HCT116 (cell line): ENCODE data around the gene IER3IP1. TPM values are rescaled to one million over a fixed set of nuclear protein-coding genes. Genes with fewer than 3 reads are reported as not detected.

Experiments
- ATAC-seq: fragments of 200-7000 bp; cut with Tn5 transposase; 2 replicates; pipeline ENCODE4 v1.9.1; 2020; ENCODE audit warnings: mild to moderate bottlenecking, moderate library complexity
- BruUV-seq: library from RNA; stranded (reverse); fragments of 400-500 nt; replicated peaks from 2 replicates; lab custom pipeline; 2021; lab: Mats Ljungman, UMichigan
- CTCF ChIA-PET: fragments of 300-600 bp; sonication (Branson Sonifier 250); formaldehyde crosslinking; loops from one replicate; lab custom pipeline; 2021; ENCODE audit warnings: antibody characterized with exemption; lab: Charles Lee
- POLR2A ChIA-PET: fragments of 300-600, 350-600 bp; sonication (Branson Sonifier 250); formaldehyde crosslinking; loops from one replicate; lab custom pipeline; 2021; ENCODE audit warnings: antibody characterized with exemption; lab: Charles Lee
- RAD21 ChIA-PET, 2 experiments: fragments of 300-600 bp; sonication (Branson Sonifier 250); formaldehyde crosslinking; loops; one replicate each; lab custom pipeline; 2023; ENCODE audit warnings: low total read pairs in 2 of 2; ENCODE audit not compliant: uncharacterized antibody in 2 of 2, unreplicated experiment in 2 of 2, low non-redundant PET in 1 of 2; lab: Charles Lee
- DNase-seq: peaks from one replicate; pipeline ENCODE4 v3.0.0-alpha.2; 2010; ENCODE audit warnings: low read depth, low spot score
- H2AFZ ChIP-seq: fragments of 200-600 bp; shearing (Covaris generic), sonication (generic); 2 replicates; pipeline ENCODE4 v1.6.1; 2017; ENCODE audit warnings: low read depth, mixed run types, mixed read lengths, antibody characterized with exemption, low read length; ENCODE audit not compliant: poor library complexity, severe bottlenecking
- H3K27ac ChIP-seq: 2 replicates; pipeline ENCODE4 v1.5.1; 2012; ENCODE audit warnings: low read depth, low read length
- H3K27me3 ChIP-seq: fragments of 200-600 bp; sonication (generic); 2 replicates; pipeline ENCODE4 v1.6.1; 2016; ENCODE audit warnings: mixed run types, low read length, mixed read lengths; ENCODE audit not compliant: insufficient read depth
- H3K36me3 ChIP-seq, 2 experiments: fragments of 200-500 bp in 1 of 2; fragments of 200-600 bp in 1 of 2; sonication (Bioruptor generic) in 1 of 2; sonication (generic) in 1 of 2; 2 replicates each; pipeline versions ENCODE4 v1.5.1 to v1.6.1; 2014 to 2016; ENCODE audit warnings: low read length in 2 of 2, inconsistent platforms in 1 of 2, mixed read lengths in 1 of 2, mixed run types in 1 of 2; ENCODE audit not compliant: insufficient read depth in 2 of 2, control insufficient read depth in 1 of 2
- H3K4me1 ChIP-seq, 2 experiments: fragments of 200-600 bp in 1 of 2; sonication (generic) in 1 of 2; 2 replicates each; pipeline versions ENCODE4 v1.5.1 to v1.6.1; 2012 to 2017; ENCODE audit warnings: low read length in 2 of 2, inconsistent platforms in 1 of 2, mild to moderate bottlenecking in 1 of 2, mixed read lengths in 1 of 2, mixed run types in 1 of 2, moderate library complexity in 1 of 2; ENCODE audit not compliant: insufficient read depth in 2 of 2, control insufficient read depth in 1 of 2
- H3K4me2 ChIP-seq: fragments of 200-600 bp; sonication (generic); 2 replicates; pipeline ENCODE4 v1.6.1; 2017; ENCODE audit warnings: mixed run types, low read length, mixed read lengths
- H3K4me3 ChIP-seq, 2 experiments: fragments of 200-600 bp in 1 of 2; sonication (generic) in 1 of 2; replicated peaks in 1 of 2; 2 replicates each; pipeline ENCODE4 v1.5.1; 2011 to 2016; ENCODE audit warnings: low read length in 2 of 2, control low read depth in 1 of 2, low read depth in 1 of 2, mild to moderate bottlenecking in 1 of 2, mixed read lengths in 1 of 2, mixed run types in 1 of 2
- H3K79me2 ChIP-seq: fragments of 200-600 bp; sonication (generic); 2 replicates; pipeline ENCODE4 v1.6.1; 2017; ENCODE audit warnings: mild to moderate bottlenecking, mixed run types, low read length, moderate library complexity, mixed read lengths; ENCODE audit not compliant: insufficient read depth
- H3K9ac ChIP-seq: fragments of 200-600 bp; sonication (generic); 2 replicates; pipeline ENCODE4 v1.6.1; 2016; ENCODE audit warnings: low read length, mixed read lengths
- H3K9me2 ChIP-seq: fragments of 200-600 bp; sonication (generic), shearing (Covaris generic); 2 replicates; pipeline ENCODE4 v1.6.1; 2017; ENCODE audit warnings: mixed run types, mild to moderate bottlenecking, moderate library complexity; ENCODE audit not compliant: insufficient read depth
- H3K9me3 ChIP-seq, 2 experiments: fragments of 200-500 bp in 1 of 2; fragments of 200-600 bp in 1 of 2; sonication (Bioruptor generic) in 1 of 2; sonication (generic) in 1 of 2; 2 replicates each; pipeline ENCODE4 v1.6.1; 2014 to 2017; ENCODE audit warnings: low read length in 2 of 2, mixed read lengths in 2 of 2, inconsistent platforms in 1 of 2, low read depth in 1 of 2, mild to moderate bottlenecking in 1 of 2, mixed run types in 1 of 2, moderate library complexity in 1 of 2; ENCODE audit not compliant: control insufficient read depth in 1 of 2, insufficient read depth in 1 of 2
- H4K20me1 ChIP-seq: fragments of 200-600 bp; sonication (generic), shearing (Covaris generic); 2 replicates; pipeline ENCODE4 v1.6.1; 2017; ENCODE audit warnings: mixed run types, mild to moderate bottlenecking, moderate library complexity; ENCODE audit not compliant: insufficient read depth
- CEBPB ChIP-seq: IDR thresholded peaks from 2 replicates; pipeline ENCODE4 v1.6.1; 2012; ENCODE audit warnings: low read depth
- EGR1 ChIP-seq: IDR thresholded peaks from 2 replicates; pipeline ENCODE4 v1.6.1; 2012; ENCODE audit warnings: low read depth
- ELF1 ChIP-seq: IDR thresholded peaks from 2 replicates; pipeline ENCODE4 v1.6.1; 2012; ENCODE audit warnings: low read depth, borderline replicate concordance
- EZH2phosphoT487 ChIP-seq: fragments of 200-600 bp; IDR thresholded peaks from 2 replicates; pipeline ENCODE4 v1.6.1; 2018; ENCODE audit warnings: antibody characterized with exemption, borderline replicate concordance
- FOSL1 ChIP-seq: IDR thresholded peaks from 2 replicates; pipeline ENCODE4 v1.6.1; 2012; ENCODE audit warnings: low read depth
- JUND ChIP-seq: IDR thresholded peaks from 2 replicates; pipeline ENCODE4 v1.6.1; 2012
- POLR2AphosphoS5 ChIP-seq: IDR thresholded peaks from 2 replicates; pipeline ENCODE4 v1.6.1; 2011; ENCODE audit warnings: mild to moderate bottlenecking, low read depth, low read length, moderate library complexity
- RAD21 ChIP-seq: IDR thresholded peaks from 2 replicates; pipeline ENCODE4 v1.6.1; 2012; ENCODE audit warnings: low read depth, mild to moderate bottlenecking
- SP1 ChIP-seq: IDR thresholded peaks from 2 replicates; pipeline ENCODE4 v1.6.1; 2012; ENCODE audit warnings: low read depth
- TCF7L2 ChIP-seq: IDR thresholded peaks from 2 replicates; pipeline ENCODE4 v1.7.0; 2011; ENCODE audit warnings: borderline replicate concordance, inconsistent platforms; ENCODE audit not compliant: insufficient read depth, insufficient read length; ENCODE audit errors: extremely low read depth
- YY1 ChIP-seq: IDR thresholded peaks from 2 replicates; pipeline ENCODE4 v1.6.1; 2011; ENCODE audit warnings: low read length, low read depth, moderate library complexity, mild to moderate bottlenecking; ENCODE audit not compliant: insufficient replicate concordance; ENCODE audit errors: extremely low read depth
- ZNF274 ChIP-seq: fragments of 200-500 bp; sonication (Bioruptor generic); IDR thresholded peaks from 2 replicates; pipeline ENCODE4 v1.6.1; 2014; ENCODE audit warnings: mild to moderate bottlenecking, low read depth, low read length, inconsistent platforms
- intact Hi-C: fragments of 100-400 bp; cut with micrococcal nuclease; formaldehyde crosslinking; loops from 2 replicates; pipeline ENCODE4 v1.10.0; 2022
- total RNA-seq: library from RNA; stranded (reverse); gene quantifications from one replicate; pipeline ENCODE4 v1.2.1, GENCODE V29; 2021; ENCODE audit not compliant: unreplicated experiment
- TF ChIP-seq, protein P1 (sequence below), 3 experiments: fragments of 200-600 bp in 1 of 3; sonication (generic) in 1 of 3; IDR thresholded peaks in 2 of 3; conservative IDR thresholded peaks in 1 of 3; 2 replicates each; pipeline ENCODE4 v1.5.1; 2012 to 2017; ENCODE audit warnings: low read depth in 2 of 3, low read length in 2 of 3, antibody characterized with exemption in 1 of 3, borderline replicate concordance in 1 of 3, control low read depth in 1 of 3, mild to moderate bottlenecking in 1 of 3, mixed read lengths in 1 of 3, mixed run types in 1 of 3, moderate library complexity in 1 of 3; ENCODE audit not compliant: insufficient read depth in 1 of 3

IER3IP1 gene
- total RNA-seq, 1 experiment from 2014 or later = 12.0 TPM

DNA sequence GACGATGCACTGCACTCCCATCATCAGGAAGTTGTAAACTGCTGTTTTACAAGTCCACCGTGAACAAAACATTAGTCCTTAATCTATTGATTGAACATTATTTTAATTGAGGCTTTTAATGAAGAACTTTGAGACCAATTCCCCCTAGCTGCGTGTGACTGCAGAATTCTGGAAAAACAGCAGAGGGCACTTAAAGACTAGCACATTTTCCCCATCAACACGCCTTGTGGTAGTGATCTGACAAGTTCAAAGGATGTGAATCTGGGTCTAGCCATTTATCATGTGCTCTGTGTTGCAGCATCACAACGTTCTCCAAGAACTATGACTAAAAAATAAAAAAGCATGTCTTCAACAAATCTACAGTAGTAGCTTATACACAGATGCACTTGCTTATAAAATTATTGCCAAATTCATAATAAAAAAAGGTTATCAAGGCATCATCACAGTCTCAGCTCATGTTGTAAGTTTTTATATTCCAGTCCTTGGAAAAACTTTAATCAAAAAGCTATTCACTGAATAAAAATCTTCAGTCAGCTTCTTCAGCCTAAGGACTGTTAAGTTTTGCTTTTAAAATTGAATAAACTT lies 39.5 kb upstream of the IER3IP1 start:
- H3K4me1 ChIP-seq = no peaks in the 10 kb centered on the region
- peak; percentile 55 for DNase-seq
- H3K9ac ChIP-seq = no peak overlapping the region
- no peaks in the 10 kb centered on the region for H3K9me2 ChIP-seq
- H4K20me1 ChIP-seq = no peaks in the 10 kb centered on the region
- peaks cover 90% of the 10 kb centered on the region for H3K27me3 ChIP-seq
- H3K9me3 ChIP-seq = no peaks in the 10 kb centered on the region
- ChIA-PET CTCF (interaction anchor here (0.6 to 3.5 kb wide), 16 partner anchors 9 to 541 kb away, joined by 3 to 20 read pairs (median 5); no protein-coding TSS in a partner anchor), POLR2A (no interaction called here), RAD21 (interaction anchor here in 1 of 2 experiments (0.6 kb wide), 1 partner anchor 518 kb away, joined by 3 read pairs; no protein-coding TSS in a partner anchor)
- no TSS peak for BruUV-seq
- no peak overlapping the region for H3K27ac ChIP-seq
- intact Hi-C loops = loop anchor here (1.0 to 10.0 kb wide), 5 partner anchors 68 to 809 kb away; no protein-coding TSS in a partner anchor
- ATAC-seq = peak; percentile 92
- no peak overlapping the region for H3K4me2 ChIP-seq
- peak; percentile 81 for TF ChIP-seq RAD21
- TF ChIP-seq, protein P1, sequence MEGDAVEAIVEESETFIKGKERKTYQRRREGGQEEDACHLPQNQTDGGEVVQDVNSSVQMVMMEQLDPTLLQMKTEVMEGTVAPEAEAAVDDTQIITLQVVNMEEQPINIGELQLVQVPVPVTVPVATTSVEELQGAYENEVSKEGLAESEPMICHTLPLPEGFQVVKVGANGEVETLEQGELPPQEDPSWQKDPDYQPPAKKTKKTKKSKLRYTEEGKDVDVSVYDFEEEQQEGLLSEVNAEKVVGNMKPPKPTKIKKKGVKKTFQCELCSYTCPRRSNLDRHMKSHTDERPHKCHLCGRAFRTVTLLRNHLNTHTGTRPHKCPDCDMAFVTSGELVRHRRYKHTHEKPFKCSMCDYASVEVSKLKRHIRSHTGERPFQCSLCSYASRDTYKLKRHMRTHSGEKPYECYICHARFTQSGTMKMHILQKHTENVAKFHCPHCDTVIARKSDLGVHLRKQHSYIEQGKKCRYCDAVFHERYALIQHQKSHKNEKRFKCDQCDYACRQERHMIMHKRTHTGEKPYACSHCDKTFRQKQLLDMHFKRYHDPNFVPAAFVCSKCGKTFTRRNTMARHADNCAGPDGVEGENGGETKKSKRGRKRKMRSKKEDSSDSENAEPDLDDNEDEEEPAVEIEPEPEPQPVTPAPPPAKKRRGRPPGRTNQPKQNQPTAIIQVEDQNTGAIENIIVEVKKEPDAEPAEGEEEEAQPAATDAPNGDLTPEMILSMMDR (IDR thresholded peaks at IDR 0.05 in 2 of 3, conservative IDR thresholded peaks at IDR 0.05 in 1 of 3; ENCODE audit: borderline replicate concordance in 1 of 3, insufficient read depth in 1 of 3, low read depth in 2 of 3, low read length in 2 of 3) = peak; percentile 65 to 85 (median 78)
- TF ChIP-seq SP1 = no peak
- TF ChIP-seq TCF7L2 = peak; percentile 57
- TF ChIP-seq EGR1 = no peak
- no peaks in the 10 kb centered on the region for H3K79me2 ChIP-seq
- no peak overlapping the region for H3K4me3 ChIP-seq
- no peak overlapping the region for H2AFZ ChIP-seq
- no peaks in the 10 kb centered on the region for H3K36me3 ChIP-seq

DNA sequence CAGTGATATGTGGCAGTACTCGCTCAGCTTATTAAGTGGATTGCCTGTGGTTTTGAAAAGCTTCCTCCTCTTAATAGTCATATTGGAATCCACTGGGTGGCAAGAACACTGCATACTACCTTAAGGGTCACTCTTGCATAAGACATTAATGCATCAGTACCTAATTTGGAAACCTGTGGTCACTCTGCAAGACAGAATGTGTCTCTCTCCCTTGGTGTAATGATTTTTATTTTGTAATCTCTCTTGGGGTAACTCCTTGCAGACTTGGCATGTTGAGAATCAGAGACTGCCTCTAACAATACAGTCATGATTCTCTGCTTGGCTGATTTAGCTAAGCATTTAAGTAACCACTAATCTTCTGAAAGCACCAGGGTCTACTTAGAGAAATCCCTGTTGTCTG lies 33.0 kb upstream of the IER3IP1 start:
- Histone ChIP-seq H3K27ac (no peak overlapping the region), H3K9me2 (no peaks in the 10 kb centered on the region), H3K9me3 (no peaks in the 10 kb centered on the region), H4K20me1 (no peaks in the 10 kb centered on the region), H3K4me3 (no peak overlapping the region), H3K36me3 (no peaks in the 10 kb centered on the region), H2AFZ (no peak overlapping the region), H3K27me3 (peaks cover 73% of the 10 kb centered on the region), H3K4me2 (no peak overlapping the region), H3K4me1 (no peaks in the 10 kb centered on the region)
- ATAC-seq = no peak
- DNase-seq = no peak
- ChIA-PET POLR2A (no interaction called here), CTCF (no interaction called here), RAD21 (no interaction called here)
- TF ChIP-seq ZNF274 = no peak
- TF ChIP-seq RAD21 = no peak
- TF ChIP-seq SP1 = no peak
- TF ChIP-seq, protein P1 (IDR thresholded peaks at IDR 0.05 in 2 of 3, conservative IDR thresholded peaks at IDR 0.05 in 1 of 3; ENCODE audit: borderline replicate concordance in 1 of 3, insufficient read depth in 1 of 3, low read depth in 2 of 3, low read length in 2 of 3) = no peak
- TF ChIP-seq EZH2phosphoT487 = no peak
- TF ChIP-seq CEBPB = no peak
- no peak for TF ChIP-seq YY1
- no peak for TF ChIP-seq JUND
- no peak for TF ChIP-seq ELF1
- no peak for TF ChIP-seq FOSL1
- no peak for TF ChIP-seq POLR2AphosphoS5
- TF ChIP-seq, all 23 proteins: peak for 0
- Histone ChIP-seq H3K79me2 (no peaks in the 10 kb centered on the region), H3K9ac (no peak overlapping the region)
- intact Hi-C loops = no loop called here
- no TSS peak for BruUV-seq
